Liver (tissue), 9 donors: ENCODE results near the gene DCAF15. TPM values are rescaled to one million over a fixed set of nuclear protein-coding genes. Genes with fewer than 3 reads are reported as not detected.

Source experiments
- DNase-seq: peaks from one replicate; pipeline ENCODE4 v3.0.0-alpha.2; 2017; ENCODE audit warnings: low spot score
- H3K27ac ChIP-seq, 2 donors: one replicate each; pipeline ENCODE4 v1.7.0; 2013; ENCODE audit warnings: inconsistent platforms in 2 of 2, low read length in 2 of 2, control low read depth in 1 of 2, low read depth in 1 of 2, mild to moderate bottlenecking in 1 of 2
- H3K27me3 ChIP-seq, 4 donors: one replicate each; pipeline versions ENCODE4 v1.6.1 to v1.7.0; 2013; ENCODE audit warnings: low read length in 3 of 4, inconsistent platforms in 1 of 4, mild to moderate bottlenecking in 1 of 4, moderate library complexity in 1 of 4; ENCODE audit not compliant: control insufficient read depth in 4 of 4, insufficient read depth in 4 of 4
- H3K36me3 ChIP-seq, 4 donors: one replicate each; pipeline versions ENCODE4 v1.6.1 to v1.7.0; 2013; ENCODE audit warnings: low read length in 3 of 4, mild to moderate bottlenecking in 3 of 4, low read depth in 1 of 4, moderate library complexity in 1 of 4; ENCODE audit not compliant: control insufficient read depth in 4 of 4, insufficient read depth in 3 of 4
- H3K4me1 ChIP-seq, 4 donors: one replicate each; pipeline versions ENCODE4 v1.6.1 to v1.7.0; 2013; ENCODE audit warnings: low read length in 3 of 4, mild to moderate bottlenecking in 3 of 4, moderate library complexity in 1 of 4; ENCODE audit not compliant: control insufficient read depth in 4 of 4, insufficient read depth in 4 of 4
- H3K4me3 ChIP-seq, 3 donors: one replicate each; pipeline versions ENCODE4 v1.6.1 to v1.7.0; 2013; ENCODE audit warnings: low read length in 3 of 3, control low read depth in 1 of 3, low read depth in 1 of 3, mild to moderate bottlenecking in 1 of 3
- H3K9ac ChIP-seq, 2 donors: one replicate each; pipeline ENCODE4 v1.7.0; 2013; ENCODE audit warnings: low read length in 2 of 2, mild to moderate bottlenecking in 2 of 2, moderate library complexity in 2 of 2, control low read depth in 1 of 2, low read depth in 1 of 2
- H3K9me3 ChIP-seq, 4 donors: one replicate each; pipeline versions ENCODE4 v1.6.1 to v1.7.0; 2013; ENCODE audit warnings: low read length in 3 of 4; ENCODE audit not compliant: control insufficient read depth in 4 of 4
- EGR1 ChIP-seq, 2 donors: IDR thresholded peaks; 2 replicates each; pipeline ENCODE4 v1.6.1; 2016 to 2018; ENCODE audit warnings: antibody characterized with exemption in 2 of 2, low read depth in 2 of 2
- FOXA1 ChIP-seq: IDR thresholded peaks from 2 replicates; pipeline ENCODE4 v1.6.1; 2016; ENCODE audit warnings: antibody characterized with exemption
- FOXA2 ChIP-seq: IDR thresholded peaks from 2 replicates; pipeline ENCODE4 v1.6.1; 2016; ENCODE audit warnings: antibody characterized with exemption
- GABPA ChIP-seq, 2 donors: IDR thresholded peaks in 1 of 2; conservative IDR thresholded peaks in 1 of 2; 2 replicates each; pipeline ENCODE4 v1.6.1; 2016; ENCODE audit warnings: antibody characterized with exemption in 2 of 2, mild to moderate bottlenecking in 1 of 2, moderate library complexity in 1 of 2
- HNF4A ChIP-seq, 2 donors: conservative IDR thresholded peaks; 2 replicates each; pipeline ENCODE4 v1.6.1; 2016; ENCODE audit warnings: antibody characterized with exemption in 2 of 2, mild to moderate bottlenecking in 2 of 2
- HNF4G ChIP-seq: IDR thresholded peaks from 2 replicates; pipeline ENCODE4 v1.6.1; 2016; ENCODE audit warnings: antibody characterized with exemption
- JUND ChIP-seq, 2 donors: IDR thresholded peaks; 2 replicates each; pipeline ENCODE4 v1.6.1; 2016; ENCODE audit warnings: antibody characterized with exemption in 2 of 2
- NR2F2 ChIP-seq: IDR thresholded peaks from 2 replicates; pipeline ENCODE4 v1.6.1; 2016; ENCODE audit warnings: antibody characterized with exemption
- RAD21 ChIP-seq, 2 donors: IDR thresholded peaks; 2 replicates each; pipeline ENCODE4 v1.6.1; 2016; ENCODE audit warnings: antibody characterized with exemption in 2 of 2, mild to moderate bottlenecking in 2 of 2
- RXRA ChIP-seq, 2 donors: IDR thresholded peaks; 2 replicates each; pipeline ENCODE4 v1.6.1; 2017 to 2018; ENCODE audit warnings: antibody characterized with exemption in 2 of 2, mild to moderate bottlenecking in 1 of 2
- SP1 ChIP-seq: IDR thresholded peaks from 2 replicates; pipeline ENCODE4 v1.6.1; 2018; ENCODE audit warnings: antibody characterized with exemption, mild to moderate bottlenecking
- TAF1 ChIP-seq: conservative IDR thresholded peaks from 2 replicates; pipeline ENCODE4 v1.6.1; 2016; ENCODE audit warnings: antibody characterized with exemption, mild to moderate bottlenecking
- WGBS: extraction: QIAGEN DNeasy Blood & Tissue Kit; methylation state at CpG from one replicate; pipeline ENCODE4 v1.1.7; 2013; 5-methylcytosine and 5-hydroxymethylcytosine counted together
- polyA plus RNA-seq, 2 donors: library from polyadenylated mRNA; stranded (reverse) in 1 of 2; unstranded in 1 of 2; fragments of 200-250 nt in 1 of 2; fragments of >200 nt in 1 of 2; fragmentation: Nextera tagmentation in 1 of 2; extraction: Ambion mirVana in 1 of 2; gene quantifications; one replicate each; pipeline versions ENCODE4 v1.2.1 to v1.2.3, GENCODE V29; 2013 to 2015
- total RNA-seq, 2 donors: library from RNA; depleted of rRNA; stranded (reverse); fragments of >200 nt; gene quantifications; one replicate each; pipeline ENCODE4 v1.2.3, GENCODE V29; 2014
- TF ChIP-seq, protein P1 (sequence below): fragments of 150-350 bp; IDR thresholded peaks from 2 replicates; pipeline ENCODE4 v1.5.1; 2017; ENCODE audit warnings: improper control_type of control experiment, low read depth, low read length; ENCODE audit not compliant: missing input control
- TF ChIP-seq, protein P2 (sequence below): IDR thresholded peaks from 2 replicates; pipeline ENCODE4 v1.6.1; 2016; ENCODE audit warnings: antibody characterized with exemption
- TF ChIP-seq, protein P3 (sequence below): IDR thresholded peaks from 2 replicates; pipeline ENCODE4 v1.6.1; 2016; ENCODE audit warnings: antibody characterized with exemption
- TF ChIP-seq, protein P4 (sequence below): IDR thresholded peaks from 2 replicates; pipeline ENCODE4 v1.6.1; 2016; ENCODE audit warnings: antibody characterized with exemption
- TF ChIP-seq, protein P5 (sequence below): IDR thresholded peaks from 2 replicates; pipeline ENCODE4 v1.6.1; 2016; ENCODE audit warnings: antibody characterized with exemption, mild to moderate bottlenecking
- donor health status: healthy.
- donor health status: healthy.
- donor health status: healthy.
- donor health status: healthy.
- donor health status: healthy.

DCAF15 gene
- total and polyA plus RNA-seq, 4 donors, result 2.6 to 10.4 (median 5.5) TPM

DNA sequence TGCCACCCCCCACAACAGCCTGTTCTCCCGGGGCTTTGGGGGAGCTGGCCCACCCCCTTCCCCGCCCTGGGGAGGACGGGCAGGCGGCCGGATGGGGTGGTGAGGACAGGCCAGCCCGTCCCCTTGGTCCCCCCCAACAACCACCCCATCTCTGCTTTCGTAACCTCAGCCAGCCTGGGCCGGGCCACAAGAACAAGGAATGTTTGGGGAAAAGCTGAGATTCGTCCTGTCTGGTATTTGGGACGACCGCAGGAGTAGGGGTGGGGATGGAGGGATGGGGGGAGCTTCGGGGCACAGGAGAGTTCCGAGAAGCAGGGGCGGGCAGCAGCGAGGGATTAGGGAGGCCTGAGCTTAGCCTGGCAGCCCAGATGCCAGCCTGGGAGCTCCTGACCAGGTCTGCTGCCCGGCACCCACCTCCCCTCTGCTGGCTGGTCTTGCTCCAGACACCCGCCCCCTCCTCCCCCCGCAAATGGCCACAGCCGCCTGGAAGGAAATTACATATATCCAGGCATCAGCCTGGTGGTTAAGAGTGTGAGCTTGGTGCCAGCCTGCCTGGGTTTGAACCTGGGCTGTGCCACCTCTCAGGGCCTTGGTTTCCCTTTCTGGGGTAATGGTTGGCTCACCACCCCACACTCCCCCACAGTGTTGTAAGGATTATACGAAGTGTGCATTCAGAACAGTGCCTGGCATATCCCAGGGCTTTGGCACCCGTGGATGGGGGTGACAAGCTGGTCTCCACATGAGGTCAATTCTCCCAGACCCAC, 13.8 kb upstream of the DCAF15 start, which contains the start of gene PODNL1:
Gene PODNL1 (minus strand): TSS at position 117 of the 764 bp plus-strand sequence. CDS start 236 bp downstream, outside the sequence.
- no peak for DNase-seq
- peaks cover 0 to 5% (median 2%) of the 10 kb centered on the region in 4 donors for H3K27me3 ChIP-seq
- H3K36me3 ChIP-seq, result no peaks in the 10 kb centered on the region
- TF ChIP-seq SP1, result no peak
- TF ChIP-seq, protein P1, sequence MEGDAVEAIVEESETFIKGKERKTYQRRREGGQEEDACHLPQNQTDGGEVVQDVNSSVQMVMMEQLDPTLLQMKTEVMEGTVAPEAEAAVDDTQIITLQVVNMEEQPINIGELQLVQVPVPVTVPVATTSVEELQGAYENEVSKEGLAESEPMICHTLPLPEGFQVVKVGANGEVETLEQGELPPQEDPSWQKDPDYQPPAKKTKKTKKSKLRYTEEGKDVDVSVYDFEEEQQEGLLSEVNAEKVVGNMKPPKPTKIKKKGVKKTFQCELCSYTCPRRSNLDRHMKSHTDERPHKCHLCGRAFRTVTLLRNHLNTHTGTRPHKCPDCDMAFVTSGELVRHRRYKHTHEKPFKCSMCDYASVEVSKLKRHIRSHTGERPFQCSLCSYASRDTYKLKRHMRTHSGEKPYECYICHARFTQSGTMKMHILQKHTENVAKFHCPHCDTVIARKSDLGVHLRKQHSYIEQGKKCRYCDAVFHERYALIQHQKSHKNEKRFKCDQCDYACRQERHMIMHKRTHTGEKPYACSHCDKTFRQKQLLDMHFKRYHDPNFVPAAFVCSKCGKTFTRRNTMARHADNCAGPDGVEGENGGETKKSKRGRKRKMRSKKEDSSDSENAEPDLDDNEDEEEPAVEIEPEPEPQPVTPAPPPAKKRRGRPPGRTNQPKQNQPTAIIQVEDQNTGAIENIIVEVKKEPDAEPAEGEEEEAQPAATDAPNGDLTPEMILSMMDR, result no peak
- TF ChIP-seq TAF1, result no peak
- TF ChIP-seq RAD21 (IDR thresholded peaks at IDR 0.05), result no peak
- no peak for TF ChIP-seq JUND (IDR thresholded peaks at IDR 0.05)
- TF ChIP-seq HNF4G, result no peak
- no peak for TF ChIP-seq FOXA1
- TF ChIP-seq, protein P2, sequence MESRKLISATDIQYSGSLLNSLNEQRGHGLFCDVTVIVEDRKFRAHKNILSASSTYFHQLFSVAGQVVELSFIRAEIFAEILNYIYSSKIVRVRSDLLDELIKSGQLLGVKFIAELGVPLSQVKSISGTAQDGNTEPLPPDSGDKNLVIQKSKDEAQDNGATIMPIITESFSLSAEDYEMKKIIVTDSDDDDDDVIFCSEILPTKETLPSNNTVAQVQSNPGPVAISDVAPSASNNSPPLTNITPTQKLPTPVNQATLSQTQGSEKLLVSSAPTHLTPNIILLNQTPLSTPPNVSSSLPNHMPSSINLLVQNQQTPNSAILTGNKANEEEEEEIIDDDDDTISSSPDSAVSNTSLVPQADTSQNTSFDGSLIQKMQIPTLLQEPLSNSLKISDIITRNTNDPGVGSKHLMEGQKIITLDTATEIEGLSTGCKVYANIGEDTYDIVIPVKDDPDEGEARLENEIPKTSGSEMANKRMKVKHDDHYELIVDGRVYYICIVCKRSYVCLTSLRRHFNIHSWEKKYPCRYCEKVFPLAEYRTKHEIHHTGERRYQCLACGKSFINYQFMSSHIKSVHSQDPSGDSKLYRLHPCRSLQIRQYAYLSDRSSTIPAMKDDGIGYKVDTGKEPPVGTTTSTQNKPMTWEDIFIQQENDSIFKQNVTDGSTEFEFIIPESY, result no peak
- TF ChIP-seq RXRA (IDR thresholded peaks at IDR 0.05), result no peak
- TF ChIP-seq, protein P3, sequence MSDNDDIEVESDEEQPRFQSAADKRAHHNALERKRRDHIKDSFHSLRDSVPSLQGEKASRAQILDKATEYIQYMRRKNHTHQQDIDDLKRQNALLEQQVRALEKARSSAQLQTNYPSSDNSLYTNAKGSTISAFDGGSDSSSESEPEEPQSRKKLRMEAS, result no peak
- TF ChIP-seq, protein P4, sequence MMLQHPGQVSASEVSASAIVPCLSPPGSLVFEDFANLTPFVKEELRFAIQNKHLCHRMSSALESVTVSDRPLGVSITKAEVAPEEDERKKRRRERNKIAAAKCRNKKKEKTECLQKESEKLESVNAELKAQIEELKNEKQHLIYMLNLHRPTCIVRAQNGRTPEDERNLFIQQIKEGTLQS, result no peak
- TF ChIP-seq GABPA (IDR thresholded peaks at IDR 0.05 in 1 of 2, conservative IDR thresholded peaks at IDR 0.05 in 1 of 2), result no peak
- no peak for TF ChIP-seq EGR1 (IDR thresholded peaks at IDR 0.05; ENCODE audit: low read depth in 2 of 2)
- no peak for TF ChIP-seq NR2F2
- no peaks in the 10 kb centered on the region for H3K9me3 ChIP-seq
- no peaks in the 10 kb centered on the region for H3K4me1 ChIP-seq
- no peak within 1 kb of the TSS for H3K9ac ChIP-seq
- no peak within 1 kb of the TSS for H3K4me3 ChIP-seq
- WGBS, result 33% methylated on average over 21 of the region's 21 CpGs
- no peak within 1 kb of the TSS for H3K27ac ChIP-seq

DNA sequence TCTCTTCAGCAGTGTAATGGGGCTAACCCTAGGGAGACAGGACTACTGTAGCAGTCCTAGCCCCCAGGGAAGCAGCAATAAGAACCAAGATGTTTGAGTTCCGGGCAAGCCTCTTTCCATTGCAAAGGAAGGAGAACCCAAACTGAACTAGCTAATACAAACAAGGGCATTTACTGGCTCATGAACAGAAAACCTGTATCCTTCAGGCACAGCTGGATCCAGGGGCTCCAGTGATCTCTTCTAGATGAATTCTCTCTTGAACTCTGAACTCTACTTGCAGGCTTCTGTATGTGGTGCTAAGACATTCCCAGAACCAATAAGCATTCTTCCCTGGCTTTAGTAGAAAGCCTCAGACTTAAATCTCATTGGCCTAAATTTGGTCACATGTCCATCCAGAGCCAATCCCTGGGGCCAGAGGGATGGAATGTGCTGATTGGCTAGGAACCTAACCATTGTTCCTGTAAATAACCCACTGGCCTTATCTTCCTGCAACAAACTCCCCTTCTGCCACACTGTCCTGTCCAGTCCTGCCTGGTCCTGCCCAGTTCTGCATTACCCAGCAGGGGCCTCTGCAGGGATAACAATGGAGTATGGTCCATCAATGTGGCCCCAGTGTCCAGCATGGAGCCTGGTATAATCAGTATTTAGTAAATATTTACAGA, 10.2 kb upstream of the DCAF15 start:
- Histone ChIP-seq H3K4me1 (no peaks in the 10 kb centered on the region), H3K36me3 (no peaks in the 10 kb centered on the region), H3K9me3 (no peaks in the 10 kb centered on the region), H3K27me3 (peaks cover 0 to 3% (median 0%) of the 10 kb centered on the region in 4 donors), H3K9ac (no peak overlapping the region), H3K4me3 (no peak overlapping the region), H3K27ac (no peak overlapping the region)
- DNase-seq, result no peak
- TF ChIP-seq RXRA (IDR thresholded peaks at IDR 0.05) (no peak), HNF4G (no peak), FOXA1 (no peak), EGR1 (IDR thresholded peaks at IDR 0.05; ENCODE audit: low read depth in 2 of 2) (no peak), TAF1 (no peak), FOXA2 (no peak), GABPA (IDR thresholded peaks at IDR 0.05 in 1 of 2, conservative IDR thresholded peaks at IDR 0.05 in 1 of 2) (no peak), HNF4A (conservative IDR thresholded peaks at IDR 0.05) (no peak), RAD21 (IDR thresholded peaks at IDR 0.05) (no peak)
- TF ChIP-seq, protein P4, result no peak
- TF ChIP-seq, protein P5, sequence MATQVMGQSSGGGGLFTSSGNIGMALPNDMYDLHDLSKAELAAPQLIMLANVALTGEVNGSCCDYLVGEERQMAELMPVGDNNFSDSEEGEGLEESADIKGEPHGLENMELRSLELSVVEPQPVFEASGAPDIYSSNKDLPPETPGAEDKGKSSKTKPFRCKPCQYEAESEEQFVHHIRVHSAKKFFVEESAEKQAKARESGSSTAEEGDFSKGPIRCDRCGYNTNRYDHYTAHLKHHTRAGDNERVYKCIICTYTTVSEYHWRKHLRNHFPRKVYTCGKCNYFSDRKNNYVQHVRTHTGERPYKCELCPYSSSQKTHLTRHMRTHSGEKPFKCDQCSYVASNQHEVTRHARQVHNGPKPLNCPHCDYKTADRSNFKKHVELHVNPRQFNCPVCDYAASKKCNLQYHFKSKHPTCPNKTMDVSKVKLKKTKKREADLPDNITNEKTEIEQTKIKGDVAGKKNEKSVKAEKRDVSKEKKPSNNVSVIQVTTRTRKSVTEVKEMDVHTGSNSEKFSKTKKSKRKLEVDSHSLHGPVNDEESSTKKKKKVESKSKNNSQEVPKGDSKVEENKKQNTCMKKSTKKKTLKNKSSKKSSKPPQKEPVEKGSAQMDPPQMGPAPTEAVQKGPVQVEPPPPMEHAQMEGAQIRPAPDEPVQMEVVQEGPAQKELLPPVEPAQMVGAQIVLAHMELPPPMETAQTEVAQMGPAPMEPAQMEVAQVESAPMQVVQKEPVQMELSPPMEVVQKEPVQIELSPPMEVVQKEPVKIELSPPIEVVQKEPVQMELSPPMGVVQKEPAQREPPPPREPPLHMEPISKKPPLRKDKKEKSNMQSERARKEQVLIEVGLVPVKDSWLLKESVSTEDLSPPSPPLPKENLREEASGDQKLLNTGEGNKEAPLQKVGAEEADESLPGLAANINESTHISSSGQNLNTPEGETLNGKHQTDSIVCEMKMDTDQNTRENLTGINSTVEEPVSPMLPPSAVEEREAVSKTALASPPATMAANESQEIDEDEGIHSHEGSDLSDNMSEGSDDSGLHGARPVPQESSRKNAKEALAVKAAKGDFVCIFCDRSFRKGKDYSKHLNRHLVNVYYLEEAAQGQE, result no peak
- TF ChIP-seq, protein P3, result no peak
- WGBS, result 98% methylated on average over 1 of the region's 1 CpG
